ENCODE results near the gene FILIP1L. TPM values are rescaled to one million over a fixed set of nuclear protein-coding genes. Genes with fewer than 3 reads are reported as not detected.
A peak's percentile ranks its signal among the peaks of the same experiment; 100 is the strongest.

FILIP1L gene
- total and polyA plus RNA-seq, 2 of the 13 experiments (the other 11 are each of a cell fraction or from before 2014, with no cell fraction given) = 8.1 to 187 TPM

DNA sequence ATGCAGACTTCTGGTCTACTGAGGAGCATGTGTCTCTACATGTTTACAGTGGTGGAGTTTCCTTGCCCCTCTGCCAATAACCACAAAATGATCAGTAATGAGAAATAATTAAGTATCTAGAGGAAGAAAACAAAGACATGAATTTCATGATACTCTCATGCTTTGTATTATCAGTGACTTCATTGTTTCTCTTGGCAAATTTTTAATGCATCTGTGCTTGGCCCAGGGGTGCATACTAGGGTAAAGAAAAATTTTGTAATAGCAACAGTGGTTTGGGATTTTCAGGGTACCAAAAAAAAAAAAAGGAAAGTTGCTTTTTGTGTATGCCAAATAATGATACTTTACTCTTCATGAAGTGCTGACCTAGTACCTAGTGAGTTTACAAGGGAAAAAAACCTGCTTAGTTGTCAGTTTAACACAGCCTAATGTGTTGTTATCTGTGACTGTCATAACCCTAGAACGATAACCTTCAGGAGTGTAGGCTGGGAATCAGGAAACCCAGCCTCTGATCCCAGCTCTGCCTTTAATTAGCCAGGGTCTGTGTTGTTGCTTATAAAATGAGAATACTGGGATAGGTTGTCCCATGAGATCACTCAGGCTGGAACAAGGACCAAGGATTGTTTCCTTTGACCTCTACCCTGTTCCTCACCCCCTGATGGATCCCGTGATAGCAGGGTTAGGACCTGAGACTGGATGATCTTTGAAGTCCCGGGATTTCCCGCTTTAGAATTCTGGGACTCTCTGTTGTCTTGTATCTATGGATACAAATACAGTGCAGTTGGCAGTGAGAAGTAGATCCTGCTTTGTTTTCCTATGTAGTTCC is 179.1 kb downstream of the FILIP1L start (continued):
- TF ChIP-seq ZNF460 (CRISPR knock-in tag; IDR thresholded peaks at IDR 0.05; ENCODE audit: borderline replicate concordance) (no peak), GATAD2A (CRISPR knock-in tag; IDR thresholded peaks at IDR 0.05) (0 out of 2 replicates have a peak, but pooled peaks have one; percentile 58), FOXP1 (IDR thresholded peaks at IDR 0.05) (no peak), FOXP1 (CRISPR knock-in tag; IDR thresholded peaks at IDR 0.05) (peak; percentile 34; the same call in 1 of the 2 replicates), TFDP1 (CRISPR knock-in tag; IDR thresholded peaks at IDR 0.05; ENCODE audit: borderline replicate concordance) (peak; percentile 60; the same call in 1 of the 2 replicates), ZNF616 (CRISPR knock-in tag; IDR thresholded peaks at IDR 0.05; ENCODE audit: low read depth) (no peak), SIX1 (CRISPR knock-in tag; IDR thresholded peaks at IDR 0.05; ENCODE audit: borderline replicate concordance) (peak; percentile 14; the same call in 1 of the 2 replicates), ADNP (CRISPR knock-in tag; IDR thresholded peaks at IDR 0.05) (no peak), ZNF839 (CRISPR knock-in tag; IDR thresholded peaks at IDR 0.05; ENCODE audit: borderline replicate concordance) (no peak), KDM4B (CRISPR knock-in tag; IDR thresholded peaks at IDR 0.05) (no peak), ZNF138 (CRISPR knock-in tag; IDR thresholded peaks at IDR 0.05; ENCODE audit: low read depth) (no peak), TBX2 (CRISPR knock-in tag; IDR thresholded peaks at IDR 0.05; ENCODE audit: borderline replicate concordance) (peak; percentile 62; the same call in 1 of the 2 replicates), PRDM10 (CRISPR knock-in tag; IDR thresholded peaks at IDR 0.05; ENCODE audit: low read depth) (no peak), ASH2L (IDR thresholded peaks at IDR 0.05; ENCODE audit: insufficient read length, low read depth, low read length) (peak; percentile 58), BORCS8-MEF2B (CRISPR knock-in tag; IDR thresholded peaks at IDR 0.05) (no peak), FOXA3 (CRISPR knock-in tag; IDR thresholded peaks at IDR 0.05) (peak; percentile 14; the same call in 1 of the 2 replicates)
- TF ChIP-seq, protein P1, sequence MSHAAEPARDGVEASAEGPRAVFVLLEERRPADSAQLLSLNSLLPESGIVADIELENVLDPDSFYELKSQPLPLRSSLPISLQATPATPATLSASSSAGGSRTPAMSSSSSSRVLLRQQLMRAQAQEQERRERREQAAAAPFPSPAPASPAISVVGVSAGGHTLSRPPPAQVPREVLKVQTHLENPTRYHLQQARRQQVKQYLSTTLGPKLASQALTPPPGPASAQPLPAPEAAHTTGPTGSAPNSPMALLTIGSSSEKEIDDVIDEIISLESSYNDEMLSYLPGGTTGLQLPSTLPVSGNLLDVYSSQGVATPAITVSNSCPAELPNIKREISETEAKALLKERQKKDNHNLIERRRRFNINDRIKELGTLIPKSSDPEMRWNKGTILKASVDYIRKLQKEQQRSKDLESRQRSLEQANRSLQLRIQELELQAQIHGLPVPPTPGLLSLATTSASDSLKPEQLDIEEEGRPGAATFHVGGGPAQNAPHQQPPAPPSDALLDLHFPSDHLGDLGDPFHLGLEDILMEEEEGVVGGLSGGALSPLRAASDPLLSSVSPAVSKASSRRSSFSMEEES (CRISPR knock-in tag; IDR thresholded peaks at IDR 0.05) = peak; percentile 96
- TF ChIP-seq, protein P2, sequence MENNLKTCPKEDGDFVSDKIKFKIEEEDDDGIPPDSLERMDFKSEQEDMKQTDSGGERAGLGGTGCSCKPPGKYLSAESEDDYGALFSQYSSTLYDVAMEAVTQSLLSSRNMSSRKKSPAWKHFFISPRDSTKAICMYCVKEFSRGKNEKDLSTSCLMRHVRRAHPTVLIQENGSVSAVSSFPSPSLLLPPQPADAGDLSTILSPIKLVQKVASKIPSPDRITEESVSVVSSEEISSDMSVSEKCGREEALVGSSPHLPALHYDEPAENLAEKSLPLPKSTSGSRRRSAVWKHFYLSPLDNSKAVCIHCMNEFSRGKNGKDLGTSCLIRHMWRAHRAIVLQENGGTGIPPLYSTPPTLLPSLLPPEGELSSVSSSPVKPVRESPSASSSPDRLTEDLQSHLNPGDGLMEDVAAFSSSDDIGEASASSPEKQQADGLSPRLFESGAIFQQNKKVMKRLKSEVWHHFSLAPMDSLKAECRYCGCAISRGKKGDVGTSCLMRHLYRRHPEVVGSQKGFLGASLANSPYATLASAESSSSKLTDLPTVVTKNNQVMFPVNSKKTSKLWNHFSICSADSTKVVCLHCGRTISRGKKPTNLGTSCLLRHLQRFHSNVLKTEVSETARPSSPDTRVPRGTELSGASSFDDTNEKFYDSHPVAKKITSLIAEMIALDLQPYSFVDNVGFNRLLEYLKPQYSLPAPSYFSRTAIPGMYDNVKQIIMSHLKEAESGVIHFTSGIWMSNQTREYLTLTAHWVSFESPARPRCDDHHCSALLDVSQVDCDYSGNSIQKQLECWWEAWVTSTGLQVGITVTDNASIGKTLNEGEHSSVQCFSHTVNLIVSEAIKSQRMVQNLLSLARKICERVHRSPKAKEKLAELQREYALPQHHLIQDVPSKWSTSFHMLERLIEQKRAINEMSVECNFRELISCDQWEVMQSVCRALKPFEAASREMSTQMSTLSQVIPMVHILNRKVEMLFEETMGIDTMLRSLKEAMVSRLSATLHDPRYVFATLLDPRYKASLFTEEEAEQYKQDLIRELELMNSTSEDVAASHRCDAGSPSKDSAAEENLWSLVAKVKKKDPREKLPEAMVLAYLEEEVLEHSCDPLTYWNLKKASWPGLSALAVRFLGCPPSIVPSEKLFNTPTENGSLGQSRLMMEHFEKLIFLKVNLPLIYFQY (CRISPR knock-in tag; IDR thresholded peaks at IDR 0.05; ENCODE audit: borderline replicate concordance) = no peak

Measured in HepG2 (cell line).